Right lobe of liver (tissue), 6 donors: ENCODE measurements around the gene EML4. TPM values are rescaled to one million over a fixed set of nuclear protein-coding genes. Genes with fewer than 3 reads are reported as not detected.

Source experiments
- ATAC-seq, 4 donors: fragments of 200-7000 bp; cut with Tn5 transposase; one replicate each; pipeline ENCODE4 v1.9.1; 2020; ENCODE audit warnings: mild to moderate bottlenecking in 4 of 4, moderate library complexity in 4 of 4
- DNase-seq, 3 donors: peaks; one replicate each; pipeline ENCODE4 v3.0.0-alpha.2; 2020
- H3K27ac ChIP-seq, 3 donors: fragments of 200-600 bp; one replicate each; pipeline ENCODE4 v1.8.0; 2022
- H3K27me3 ChIP-seq, 2 donors: fragments of 200-600 bp; one replicate each; pipeline ENCODE4 v1.8.0; 2022
- H3K36me3 ChIP-seq, 4 donors: fragments of 200-600 bp; sonication (generic) in 1 of 4; one replicate each; pipeline versions ENCODE4 v1.5.1 to v1.8.0; 2017 to 2022; ENCODE audit warnings: control low read depth in 1 of 4
- H3K4me1 ChIP-seq, 4 donors: fragments of 200-600 bp; sonication (generic) in 1 of 4; one replicate each; pipeline versions ENCODE4 v1.5.1 to v1.8.0; 2017 to 2022; ENCODE audit warnings: control low read depth in 1 of 4
- H3K4me3 ChIP-seq, 3 donors: fragments of 200-600 bp; one replicate each; pipeline ENCODE4 v1.8.0; 2022
- H3K9me3 ChIP-seq, 4 donors: fragments of 200-600 bp; sonication (generic) in 1 of 4; one replicate each; pipeline versions ENCODE4 v1.5.1 to v1.8.0; 2017 to 2022; ENCODE audit warnings: control low read depth in 1 of 4
- CTCF ChIP-seq, 4 donors: fragments of 200-600 bp in 3 of 4; fragments of 450-650 bp in 1 of 4; IDR thresholded peaks; one replicate each; pipeline versions ENCODE4 v1.5.1 to v1.8.0; 2016 to 2022; ENCODE audit warnings: antibody characterized with exemption in 4 of 4, mild to moderate bottlenecking in 2 of 4
- POLR2A ChIP-seq: fragments of 450-650 bp; IDR thresholded peaks from one replicate; pipeline ENCODE4 v1.6.1; 2017; ENCODE audit warnings: antibody characterized with exemption, mild to moderate bottlenecking
- WGBS: methylation state at CpG from one replicate; pipeline ENCODE4 v1.1.6; 2018; ENCODE audit warnings: low coverage, low lambda C conversion rate; ENCODE audit not compliant: insufficient coverage; ENCODE audit errors: missing lambda C conversion rate; 5-methylcytosine and 5-hydroxymethylcytosine counted together
- intact Hi-C, 2 donors: fragments of 100-400 bp; cut with DNase I; formaldehyde crosslinking; loops; one replicate each; pipeline versions ENCODE4 v1.11.2 to v1.14.1; 2022
- total RNA-seq, 6 experiments: library from RNA; depleted of rRNA in 2 of 6; stranded (reverse); fragments of >200 nt in 2 of 6; fragmentation: NEBNext Ultra II Directional in 3 of 6; extraction: Animal tissue kit (Norgen Biotek cat#: 25700) in 3 of 6; gene quantifications; one replicate each; pipeline versions ENCODE4 v1.1.0 to v1.2.4, GENCODE V29; 2016 to 2023
- donor health status: DM: no; HTN: yes; CAD: no.
- donor health status: DM: no; HTN: no; CAD: no.
- donor health status: DM: no; HTN: no; CAD: no.
- donor health status: DM: no; HTN: yes; CAD: no.
- donor health status: DM: no; HTN: yes; CAD: no.

Gene EML4
- total RNA-seq, 6 experiments from 2014 or later, result 28.3 to 55.7 (median 36.7) TPM

- Histone ChIP-seq H3K36me3 (no peaks in the 10 kb centered on the region), H3K4me1 (no peaks in the 10 kb centered on the region), H3K9me3 (no peaks in the 10 kb centered on the region), H3K27ac (no peak overlapping the region), H3K4me3 (no peak overlapping the region), H3K27me3 (no peaks in the 10 kb centered on the region)
- WGBS, result 96% methylated on average over 5 of the region's 5 CpGs
- TF ChIP-seq CTCF (IDR thresholded peaks at IDR 0.05) (no peak), POLR2A (no peak)
- no peak for DNase-seq
- intact Hi-C loops, result no loop called here
- no peak for ATAC-seq
Observed at GRCh38 chr2:42369532-42370229, 200.5 kb downstream of the EML4 start.

GRCh38 chr2:42371611-42372473 is 202.7 kb downstream of the EML4 start:
- Histone ChIP-seq H3K9me3 (no peaks in the 10 kb centered on the region), H3K27me3 (no peaks in the 10 kb centered on the region), H3K36me3 (no peaks in the 10 kb centered on the region), H3K27ac (no peak overlapping the region), H3K4me1 (no peaks in the 10 kb centered on the region), H3K4me3 (no peak overlapping the region)
- WGBS, result 87% methylated on average over 9 of the region's 11 CpGs
- no peak for TF ChIP-seq CTCF (IDR thresholded peaks at IDR 0.05)
- intact Hi-C loops, result no loop called here
- ATAC-seq (peak in 2 of 4 donors; percentile 21 to 24), DNase-seq (no peak)

- Histone ChIP-seq H3K9me3 (no peaks in the 10 kb centered on the region), H3K4me3 (no peak overlapping the region), H3K27ac (no peak overlapping the region), H3K4me1 (no peaks in the 10 kb centered on the region), H3K36me3 (no peaks in the 10 kb centered on the region), H3K27me3 (no peaks in the 10 kb centered on the region)
- TF ChIP-seq CTCF (IDR thresholded peaks at IDR 0.05), result no peak
- no peak for TF ChIP-seq POLR2A
- WGBS, result 49% methylated on average over 3 of the region's 3 CpGs
- ATAC-seq (no peak), DNase-seq (no peak)
- intact Hi-C loops, result no loop called here
Observed at GRCh38 chr2:42372474-42373200, 203.5 kb downstream of the EML4 start.

- TF ChIP-seq CTCF (IDR thresholded peaks at IDR 0.05) (no peak), POLR2A (no peak)
- Histone ChIP-seq H3K9me3 (no peaks in the 10 kb centered on the region), H3K4me3 (no peak overlapping the region), H3K36me3 (no peaks in the 10 kb centered on the region), H3K27ac (no peak overlapping the region), H3K27me3 (no peaks in the 10 kb centered on the region), H3K4me1 (no peaks in the 10 kb centered on the region)
- no peak for ATAC-seq
- intact Hi-C loops, result no loop called here
- DNase-seq, result no peak
- 59% methylated on average over 4 of the region's 7 CpGs for WGBS
Observed at GRCh38 chr2:42376758-42377157, 207.6 kb downstream of the EML4 start.
